ENCODE results near the gene UBE2E1. TPM values are rescaled to one million over a fixed set of nuclear protein-coding genes. Genes with fewer than 3 reads are reported as not detected.

The UBE2E1 gene
- total RNA-seq, 1 experiment from 2014 or later, result 174 TPM

DNA sequence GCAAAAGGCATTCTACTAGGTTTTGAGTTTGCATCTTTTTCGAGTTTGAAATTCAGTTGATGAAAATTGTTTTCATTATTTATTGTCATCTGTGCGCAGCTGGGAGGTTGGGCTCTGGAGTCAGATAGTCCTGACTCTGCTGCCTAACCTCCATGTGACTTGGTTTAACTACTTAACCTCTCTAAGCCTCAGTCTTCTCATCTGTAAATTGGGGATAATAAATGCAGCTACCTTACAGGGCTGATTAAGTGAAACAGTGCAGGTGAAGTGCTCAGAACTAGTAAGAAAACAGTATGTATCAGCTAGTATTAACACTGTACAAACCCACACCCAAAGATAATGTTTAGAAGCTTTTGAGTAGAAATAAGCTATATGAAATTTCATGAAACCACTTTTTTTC, 14.1 kb upstream of the UBE2E1 start:
- in situ Hi-C loops (cut with HindIII; ENCODE audit: low sequenced_read_pairs), result no loop called here
- DNase-seq (ENCODE audit: low spot score), result no peak

DNA sequence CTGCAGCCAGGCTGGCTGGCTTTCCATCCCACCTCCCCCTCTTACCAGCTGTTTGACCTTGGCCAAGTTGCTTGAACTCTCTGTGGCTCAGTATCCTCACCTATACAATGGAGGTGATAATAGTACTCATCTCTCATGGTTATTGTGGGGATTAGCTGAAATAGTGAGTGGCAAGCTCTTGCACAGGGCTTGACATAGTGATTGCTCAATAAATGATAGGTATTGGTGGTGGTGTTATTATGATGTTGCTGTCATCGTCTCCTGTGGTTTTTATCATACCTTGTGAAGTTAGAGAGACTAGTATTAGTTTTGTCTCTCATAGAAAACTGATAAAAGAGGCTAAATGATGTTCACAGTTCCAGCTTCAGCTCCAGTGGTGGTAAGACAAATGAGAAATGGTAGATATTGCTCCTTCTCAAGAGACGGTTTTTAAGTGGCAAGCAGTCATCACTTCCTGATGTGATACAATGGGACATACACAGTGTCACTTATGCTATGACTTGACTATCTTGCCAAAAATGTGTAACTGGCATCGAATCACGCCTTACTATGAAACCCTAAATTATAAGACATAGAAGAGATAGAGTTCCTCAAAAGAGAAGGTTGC, 12.1 kb upstream of the UBE2E1 start:
- no peak for DNase-seq (ENCODE audit: low spot score)
- in situ Hi-C loops (cut with HindIII; ENCODE audit: low sequenced_read_pairs), result no loop called here

DNA sequence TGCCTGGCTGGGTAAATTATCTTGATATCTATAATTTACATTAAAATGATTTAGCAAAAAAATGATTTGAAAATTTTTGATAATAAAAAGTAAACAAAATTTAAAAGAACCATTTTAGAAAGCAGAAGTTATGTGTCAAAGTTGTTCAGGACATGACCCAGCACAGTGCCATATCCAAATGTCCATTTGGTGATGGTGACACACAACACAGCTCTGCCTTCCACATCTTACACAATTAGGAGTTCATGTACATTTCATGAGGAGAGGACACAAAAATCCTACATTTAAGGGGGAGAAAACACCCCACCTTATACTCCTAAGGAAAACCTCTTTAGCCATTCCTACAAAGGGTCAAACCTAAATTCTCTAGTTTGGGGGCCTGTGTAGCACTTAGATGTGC, 10.7 kb upstream of the UBE2E1 start:
- no peak for DNase-seq (ENCODE audit: low spot score)
- in situ Hi-C loops (cut with HindIII; ENCODE audit: low sequenced_read_pairs), result no loop called here

DNA sequence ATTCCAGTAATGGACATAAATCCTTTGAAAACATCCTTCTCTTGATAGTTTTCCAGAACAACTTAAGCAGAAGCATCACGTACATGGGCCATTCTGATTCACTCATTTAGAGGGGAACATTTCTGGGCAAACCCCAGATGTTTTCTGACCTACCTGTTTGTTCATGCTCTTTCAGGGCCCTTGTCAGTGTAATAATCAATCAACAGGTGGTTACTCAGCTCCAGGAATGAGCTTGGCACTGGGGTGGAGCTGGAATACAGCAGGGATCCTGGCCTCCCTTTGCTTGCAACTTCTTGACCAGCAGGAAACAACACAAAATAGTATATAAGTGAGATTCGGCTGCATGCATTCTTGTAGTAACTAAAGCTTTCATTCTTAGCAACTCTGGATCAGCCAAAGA, 9.2 kb upstream of the UBE2E1 start:
- in situ Hi-C loops (cut with HindIII; ENCODE audit: low sequenced_read_pairs), result no loop called here

GRCh38 chr3:23797491-23797890, 8.3 kb upstream of the UBE2E1 start:
- DNase-seq (ENCODE audit: low spot score), result no peak
- in situ Hi-C loops (cut with HindIII; ENCODE audit: low sequenced_read_pairs), result no loop called here

More for the DNA sequence above, 9.2 kb upstream of the UBE2E1 start:
- no peak for DNase-seq (ENCODE audit: low spot score)

DNA sequence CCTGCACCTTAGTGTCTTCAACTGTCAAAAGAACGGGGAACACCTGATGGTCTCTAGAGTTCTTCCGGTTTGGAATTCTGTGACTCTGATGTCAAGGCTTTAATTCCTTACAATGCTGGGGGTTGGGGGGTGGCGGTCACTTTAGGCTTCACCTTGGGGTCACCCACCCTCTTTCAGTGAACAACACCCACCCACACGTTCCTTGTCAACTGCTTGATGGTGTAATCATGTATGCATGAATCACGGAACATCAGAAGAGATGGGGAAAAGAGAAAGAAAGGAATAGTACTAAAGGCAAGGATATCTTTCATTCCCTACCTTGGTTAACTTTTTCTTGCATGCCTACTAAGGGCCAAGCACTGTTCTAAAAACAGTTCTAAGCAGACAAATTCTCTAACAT, 7.3 kb upstream of the UBE2E1 start:
- in situ Hi-C loops (cut with HindIII; ENCODE audit: low sequenced_read_pairs), result no loop called here
- no peak for DNase-seq (ENCODE audit: low spot score)

DNA sequence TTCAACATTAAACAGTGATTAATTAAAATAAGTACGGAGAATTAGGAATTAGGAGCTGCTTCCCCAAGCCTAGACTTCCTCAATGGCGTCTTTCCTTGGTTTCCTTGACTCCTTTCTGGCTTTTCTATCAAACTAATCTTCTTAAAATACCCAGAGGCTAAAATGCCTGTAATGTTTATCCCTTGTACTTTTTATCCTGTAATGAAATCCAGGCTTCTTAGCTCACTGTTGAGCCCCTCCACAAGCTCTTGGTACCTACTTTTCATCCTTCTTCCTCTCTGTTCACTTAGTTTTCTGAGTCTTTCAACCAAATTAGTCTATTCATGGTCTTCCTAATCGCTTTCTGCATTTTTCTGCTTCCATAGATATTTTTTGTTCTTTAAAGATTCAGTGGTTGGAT, 6.9 kb upstream of the UBE2E1 start:
- in situ Hi-C loops (cut with HindIII; ENCODE audit: low sequenced_read_pairs), result no loop called here
- DNase-seq (ENCODE audit: low spot score), result no peak

GRCh38 chr3:23800731-23801130, 5.0 kb upstream of the UBE2E1 start:
- in situ Hi-C loops (cut with HindIII; ENCODE audit: low sequenced_read_pairs), result no loop called here
- peak; percentile 69 for DNase-seq (ENCODE audit: low spot score)

DNA sequence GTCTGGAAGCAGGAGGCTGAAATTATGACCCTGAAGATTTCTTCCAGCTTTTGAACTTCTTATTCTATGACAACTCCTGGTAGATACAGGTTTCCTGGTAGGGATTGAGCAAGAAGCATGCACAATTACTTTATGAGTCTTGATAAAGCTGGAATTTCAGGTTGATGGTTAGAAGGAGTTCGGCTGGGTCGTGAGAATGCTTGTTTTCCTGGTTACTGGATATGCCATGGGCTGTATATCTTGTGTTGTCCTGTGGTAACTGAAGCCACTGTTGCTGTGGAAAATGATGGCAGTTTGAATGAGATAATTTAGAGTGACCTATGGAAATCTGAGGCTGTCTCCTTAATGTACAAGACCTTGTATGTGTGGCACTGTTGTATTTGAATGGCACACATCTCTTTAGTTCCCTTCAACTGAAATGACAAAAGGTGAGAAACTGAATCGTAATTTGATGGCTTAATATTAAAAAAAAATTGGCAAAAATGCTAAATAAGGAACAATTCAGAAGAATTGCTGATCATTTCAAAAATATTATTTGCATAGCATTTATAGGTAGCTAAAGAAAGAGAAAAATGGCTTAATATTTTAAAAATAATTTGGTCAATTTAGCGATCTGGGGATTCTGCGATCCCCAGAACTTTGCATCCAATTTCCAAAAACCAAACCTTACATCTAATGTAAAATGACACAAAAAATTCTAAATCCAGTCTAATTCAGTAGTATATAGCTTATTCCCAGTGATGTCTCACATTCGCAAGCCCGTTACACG, 1.1 kb upstream of the UBE2E1 start:
- in situ Hi-C loops (cut with HindIII; ENCODE audit: low sequenced_read_pairs), result no loop called here
- DNase-seq (ENCODE audit: low spot score), result peak; percentile 19

DNA sequence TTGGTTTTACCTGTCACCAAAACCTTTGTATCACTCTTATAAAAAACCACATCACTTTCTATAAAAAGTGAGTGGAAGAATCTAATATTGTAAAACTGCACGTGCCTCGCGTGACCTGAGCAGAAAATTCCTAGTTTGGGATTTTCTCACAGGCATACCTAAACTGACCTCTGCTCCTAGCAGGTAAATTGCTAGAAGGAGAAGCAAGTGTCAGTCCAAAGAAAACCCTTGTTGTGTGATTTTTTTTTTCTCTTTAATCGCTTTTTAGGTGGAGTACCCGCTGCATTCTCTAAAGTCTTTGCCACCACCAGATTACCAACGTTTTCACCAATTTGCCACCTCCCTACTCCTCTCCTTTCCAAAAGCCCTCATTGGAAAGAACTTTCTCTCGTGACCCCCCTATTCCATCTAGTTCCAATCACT, 534 bp upstream of the UBE2E1 start:
- peak; percentile 36 for DNase-seq (ENCODE audit: low spot score)
- in situ Hi-C loops (cut with HindIII; ENCODE audit: low sequenced_read_pairs), result no loop called here

DNA sequence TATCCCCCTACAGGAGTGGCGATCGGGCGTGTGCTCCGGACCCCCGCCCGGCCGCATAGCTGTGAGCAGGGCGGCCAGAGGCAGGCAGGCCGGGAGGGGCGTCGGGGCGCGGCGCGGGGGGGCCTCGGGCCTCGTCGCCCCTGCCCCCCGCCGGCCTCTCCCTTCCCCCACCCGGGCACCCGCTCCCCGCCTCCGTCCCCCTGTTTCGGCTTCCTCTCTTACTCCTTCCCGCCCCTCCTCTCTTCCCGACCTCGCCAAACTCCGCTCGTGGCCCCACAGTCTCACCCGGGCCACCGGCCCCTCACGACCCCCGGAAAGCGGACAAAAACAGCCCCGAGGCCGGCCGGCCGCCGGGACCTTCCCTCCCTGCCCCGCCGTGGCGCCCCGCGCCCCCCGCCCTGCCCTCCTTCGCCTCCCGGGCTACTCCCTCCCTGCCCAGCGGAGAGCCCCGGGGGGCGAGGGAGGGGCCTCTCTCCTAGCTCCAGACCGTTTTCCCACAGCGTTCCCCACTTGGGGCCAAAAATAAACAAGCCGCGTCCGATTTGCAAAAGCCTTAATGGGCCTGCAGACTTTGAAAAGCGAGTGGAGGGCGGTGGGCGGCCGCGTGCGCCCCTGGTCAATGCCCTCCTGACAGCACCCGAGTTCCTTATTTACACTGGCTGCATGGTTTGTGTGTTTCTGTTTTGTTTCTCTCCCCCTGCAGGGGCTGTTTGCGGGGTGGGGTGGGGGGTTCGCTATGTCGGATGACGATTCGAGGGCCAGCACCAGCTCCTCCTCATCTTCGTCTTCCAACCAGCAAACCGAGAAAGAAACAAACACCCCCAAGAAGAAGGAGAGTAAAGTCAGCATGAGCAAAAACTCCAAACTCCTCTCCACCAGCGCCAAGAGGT, 1.0 kb downstream of the UBE2E1 start:
- peak; percentile 50 for DNase-seq (ENCODE audit: low spot score)
- in situ Hi-C loops (cut with HindIII; ENCODE audit: low sequenced_read_pairs), result no loop called here

DNA sequence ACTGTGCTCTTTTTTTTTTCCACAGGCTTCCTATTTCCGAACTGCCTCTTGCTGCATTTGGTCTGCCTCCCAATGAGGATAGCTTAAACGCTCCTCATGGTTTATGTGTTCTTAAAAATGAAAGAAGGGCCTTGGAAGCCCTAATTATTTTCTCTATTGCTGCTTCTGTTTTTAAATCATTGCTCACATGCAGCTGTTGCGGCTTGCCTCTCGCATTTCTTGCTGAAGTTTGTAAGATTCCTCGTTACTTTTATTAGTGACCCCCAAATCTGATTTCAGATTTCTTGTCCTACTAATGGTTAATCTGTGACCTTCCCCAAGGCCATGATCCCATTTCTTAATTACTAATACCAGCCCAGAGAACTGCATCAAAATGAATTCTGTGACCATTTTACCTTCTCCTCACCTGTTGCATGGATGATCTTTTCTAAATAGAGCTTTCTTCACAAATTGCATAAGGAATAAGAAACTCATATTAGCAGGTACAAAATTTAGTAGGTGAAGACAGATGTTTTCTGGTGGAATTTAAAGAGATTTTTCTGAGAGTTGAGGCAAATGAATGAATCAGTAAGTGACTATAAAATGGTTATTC, 1.8 kb downstream of the UBE2E1 start:
- in situ Hi-C loops (cut with HindIII; ENCODE audit: low sequenced_read_pairs), result no loop called here

DNA sequence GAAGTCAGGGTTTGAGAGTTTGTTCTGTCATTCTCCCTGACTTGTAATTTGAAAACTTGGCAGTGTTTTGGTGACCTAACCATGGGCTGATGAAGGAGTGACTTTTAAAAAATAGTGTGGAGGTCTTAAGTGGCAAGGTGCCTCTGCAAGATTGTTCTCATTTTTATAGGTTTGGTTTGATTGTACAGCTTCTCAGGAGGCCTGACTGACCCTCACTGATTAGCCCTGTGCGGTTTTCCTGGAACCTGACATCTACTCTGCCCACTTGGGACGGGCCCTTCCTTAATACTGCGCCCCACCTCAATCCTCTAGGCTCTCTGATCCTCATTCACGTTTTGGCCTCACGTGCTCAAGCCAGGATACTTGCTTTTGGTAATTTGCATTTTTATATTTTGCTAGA, 2.8 kb downstream of the UBE2E1 start:
- in situ Hi-C loops (cut with HindIII; ENCODE audit: low sequenced_read_pairs), result no loop called here

More for the DNA sequence above, 1.8 kb downstream of the UBE2E1 start:
- peak; percentile 58 for DNase-seq (ENCODE audit: low spot score)

GRCh38 chr3:23809294-23809693, 3.5 kb downstream of the UBE2E1 start:
- DNase-seq (ENCODE audit: low spot score), result peak; percentile 43
- in situ Hi-C loops (cut with HindIII; ENCODE audit: low sequenced_read_pairs), result no loop called here

More for the DNA sequence above, 2.8 kb downstream of the UBE2E1 start:
- peak; percentile 32 for DNase-seq (ENCODE audit: low spot score)

GRCh38 chr3:23809840-23810342, 4.1 kb downstream of the UBE2E1 start:
- in situ Hi-C loops (cut with HindIII; ENCODE audit: low sequenced_read_pairs), result no loop called here
- DNase-seq (ENCODE audit: low spot score), result no peak

DNA sequence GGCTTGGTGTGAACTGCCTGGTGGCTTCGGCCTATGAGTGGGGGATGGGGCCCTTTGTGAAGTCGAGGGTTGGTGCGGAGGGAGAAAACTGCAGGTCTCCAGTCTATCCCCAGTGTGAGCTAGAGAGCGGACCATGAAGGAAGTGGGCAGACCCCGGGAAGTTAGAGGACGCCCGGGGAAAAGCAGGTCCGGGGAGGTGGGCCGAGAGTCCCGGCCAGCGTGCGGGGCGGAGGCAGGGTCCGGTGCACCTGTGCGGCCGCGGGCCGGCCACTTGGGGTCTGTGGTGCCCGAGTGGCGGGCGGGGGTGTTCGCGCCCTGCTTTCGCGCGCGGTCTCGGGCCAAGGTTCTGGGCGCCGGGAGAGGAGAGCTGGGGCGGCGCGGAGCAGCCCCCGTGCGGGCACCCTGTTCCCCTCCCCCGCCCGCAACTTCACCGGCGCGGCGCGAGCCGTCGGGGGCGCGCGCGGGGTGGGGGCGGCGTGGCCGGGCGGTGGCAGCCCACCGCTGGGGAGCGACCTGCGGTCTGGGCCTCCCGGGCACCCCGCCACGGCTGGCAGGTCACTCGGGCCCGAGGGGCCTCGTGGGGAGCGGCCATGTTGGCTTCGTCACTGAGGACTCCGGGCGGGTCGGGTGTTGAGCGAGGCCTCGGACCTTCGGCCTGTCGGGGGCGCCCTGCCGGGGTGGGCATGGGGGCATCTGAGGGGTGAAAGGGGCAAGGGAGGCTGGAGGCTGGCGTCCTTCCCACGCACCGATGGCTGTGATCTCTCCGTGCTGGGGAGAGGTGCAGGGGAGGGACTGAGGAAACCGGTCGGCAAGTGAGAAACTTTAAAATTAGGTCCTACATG, 4.8 kb downstream of the UBE2E1 start:
- peak; percentile 65 for DNase-seq (ENCODE audit: low spot score)
- in situ Hi-C loops (cut with HindIII; ENCODE audit: low sequenced_read_pairs), result no loop called here

DNA sequence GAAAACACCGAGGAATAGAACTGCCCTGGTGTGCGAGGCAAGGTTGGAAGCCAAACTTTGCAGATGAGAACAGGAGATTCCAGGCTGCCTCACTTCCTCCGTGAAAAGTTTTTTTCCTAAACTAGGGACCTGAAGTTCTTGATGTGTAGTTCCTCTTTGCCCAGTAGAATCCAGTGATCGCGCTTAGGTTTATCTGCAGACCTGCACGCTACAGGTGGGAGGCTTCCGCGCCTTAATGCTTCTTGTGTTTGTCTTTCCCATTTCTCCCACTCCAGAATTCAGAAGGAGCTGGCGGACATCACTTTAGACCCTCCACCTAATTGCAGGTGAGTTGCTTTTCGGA, 5.4 kb downstream of the UBE2E1 start:
- in situ Hi-C loops (cut with HindIII; ENCODE audit: low sequenced_read_pairs), result no loop called here

DNA sequence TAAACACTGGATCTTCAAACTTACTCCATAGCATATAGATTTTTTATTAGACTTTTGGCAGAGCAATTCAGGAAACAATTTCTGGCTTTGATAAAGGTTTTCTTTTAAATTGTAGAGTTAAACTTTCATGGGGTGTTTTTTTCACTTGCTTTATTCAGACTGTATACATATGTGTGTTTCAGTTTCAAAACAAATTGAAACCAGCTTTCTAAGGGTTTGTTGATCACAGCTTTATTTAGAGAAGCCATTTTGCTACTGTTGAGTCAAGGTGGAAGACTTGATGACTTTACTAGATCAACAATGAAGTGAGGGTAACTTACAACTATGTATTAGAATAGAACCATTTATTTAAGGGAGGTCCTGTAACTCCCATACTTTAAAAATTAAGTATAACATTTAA, 6.2 kb downstream of the UBE2E1 start:
- no peak for DNase-seq (ENCODE audit: low spot score)
- in situ Hi-C loops (cut with HindIII; ENCODE audit: low sequenced_read_pairs), result no loop called here

More for the DNA sequence above, 5.4 kb downstream of the UBE2E1 start:
- DNase-seq (ENCODE audit: low spot score), result no peak

GRCh38 chr3:23815879-23816278, 10.1 kb downstream of the UBE2E1 start:
- in situ Hi-C loops (cut with HindIII; ENCODE audit: low sequenced_read_pairs), result no loop called here
- DNase-seq (ENCODE audit: low spot score), result no peak

All from G401 (cell line).